ENCODE results near the gene COG7.

DNA sequence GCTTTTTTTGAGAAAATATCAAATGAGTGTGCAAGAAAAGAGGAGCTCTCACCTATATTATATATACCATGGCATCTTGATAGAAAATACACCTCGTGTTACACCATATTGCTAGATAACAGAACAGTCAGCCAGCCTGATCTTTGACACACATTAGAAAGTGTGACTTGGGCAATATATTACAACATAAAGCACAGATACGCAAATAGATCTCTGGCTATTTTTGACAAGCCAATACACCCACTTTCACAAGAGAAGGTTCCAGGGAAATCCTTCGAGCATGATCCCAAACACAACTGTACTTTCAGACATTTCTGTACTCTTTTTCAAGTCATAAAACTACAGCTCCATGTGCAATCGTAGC is 47.9 kb upstream of the COG7 start:
- TF ChIP-seq POLR2A (IDR thresholded peaks at IDR 0.05), result no peak
- TF ChIP-seq, protein P1, sequence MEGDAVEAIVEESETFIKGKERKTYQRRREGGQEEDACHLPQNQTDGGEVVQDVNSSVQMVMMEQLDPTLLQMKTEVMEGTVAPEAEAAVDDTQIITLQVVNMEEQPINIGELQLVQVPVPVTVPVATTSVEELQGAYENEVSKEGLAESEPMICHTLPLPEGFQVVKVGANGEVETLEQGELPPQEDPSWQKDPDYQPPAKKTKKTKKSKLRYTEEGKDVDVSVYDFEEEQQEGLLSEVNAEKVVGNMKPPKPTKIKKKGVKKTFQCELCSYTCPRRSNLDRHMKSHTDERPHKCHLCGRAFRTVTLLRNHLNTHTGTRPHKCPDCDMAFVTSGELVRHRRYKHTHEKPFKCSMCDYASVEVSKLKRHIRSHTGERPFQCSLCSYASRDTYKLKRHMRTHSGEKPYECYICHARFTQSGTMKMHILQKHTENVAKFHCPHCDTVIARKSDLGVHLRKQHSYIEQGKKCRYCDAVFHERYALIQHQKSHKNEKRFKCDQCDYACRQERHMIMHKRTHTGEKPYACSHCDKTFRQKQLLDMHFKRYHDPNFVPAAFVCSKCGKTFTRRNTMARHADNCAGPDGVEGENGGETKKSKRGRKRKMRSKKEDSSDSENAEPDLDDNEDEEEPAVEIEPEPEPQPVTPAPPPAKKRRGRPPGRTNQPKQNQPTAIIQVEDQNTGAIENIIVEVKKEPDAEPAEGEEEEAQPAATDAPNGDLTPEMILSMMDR (IDR thresholded peaks at IDR 0.05), result no peak

Data from body of pancreas (tissue), 4 donors.